Trophoblast cell (in vitro differentiated cells and primary cell): ENCODE measurements around the gene PRKCH.

Experiments
- DNase-seq, 2 donors: peaks; one replicate each; pipeline ENCODE4 v3.0.0-alpha.2; 2016
- H2AFZ ChIP-seq: 2 replicates; pipeline ENCODE4 v1.6.1; 2013; ENCODE audit warnings: low read length, moderate library complexity, mild to moderate bottlenecking; ENCODE audit not compliant: insufficient read depth, poor library complexity
- H2AK5ac ChIP-seq: 2 replicates; pipeline ENCODE4 v1.6.1; 2013; ENCODE audit warnings: mild to moderate bottlenecking, low read length
- H2BK120ac ChIP-seq: 2 replicates; pipeline ENCODE4 v1.6.1; 2013; ENCODE audit warnings: low read length, mild to moderate bottlenecking, moderate library complexity; ENCODE audit not compliant: insufficient read depth, poor library complexity
- H2BK12ac ChIP-seq: 2 replicates; pipeline ENCODE4 v1.6.1; 2013; ENCODE audit warnings: mild to moderate bottlenecking, low read length, moderate library complexity
- H2BK5ac ChIP-seq: 2 replicates; pipeline ENCODE4 v1.6.1; 2013; ENCODE audit warnings: low read length, low read depth, moderate library complexity, mild to moderate bottlenecking; ENCODE audit not compliant: poor library complexity
- H3K14ac ChIP-seq: 2 replicates; pipeline ENCODE4 v1.6.1; 2013; ENCODE audit warnings: mild to moderate bottlenecking, low read length
- H3K18ac ChIP-seq: 2 replicates; pipeline ENCODE4 v1.6.1; 2013; ENCODE audit warnings: mild to moderate bottlenecking, low read length
- H3K23ac ChIP-seq: 2 replicates; pipeline ENCODE4 v1.6.1; 2013; ENCODE audit warnings: low read length
- H3K27ac ChIP-seq: 2 replicates; pipeline ENCODE4 v1.5.1; 2013; ENCODE audit warnings: low read depth, mild to moderate bottlenecking, inconsistent platforms, low read length, moderate library complexity
- H3K27me3 ChIP-seq: 2 replicates; pipeline ENCODE4 v1.6.1; 2013; ENCODE audit warnings: inconsistent platforms, mild to moderate bottlenecking, low read length, moderate library complexity; ENCODE audit not compliant: insufficient read depth
- H3K36me3 ChIP-seq, 2 experiments: 1 replicate in 1 of 2; 2 replicates in 1 of 2; pipeline ENCODE4 v1.6.1; 2013; ENCODE audit warnings: low read length in 2 of 2, mild to moderate bottlenecking in 2 of 2, moderate library complexity in 1 of 2; ENCODE audit not compliant: insufficient read depth in 2 of 2, control insufficient read depth in 1 of 2
- H3K4ac ChIP-seq: 2 replicates; pipeline ENCODE4 v1.6.1; 2013; ENCODE audit warnings: low read depth, mild to moderate bottlenecking, low read length, moderate library complexity
- H3K4me1 ChIP-seq, 2 experiments: 1 replicate in 1 of 2; 2 replicates in 1 of 2; pipeline ENCODE4 v1.6.1; 2013; ENCODE audit warnings: low read length in 2 of 2, mild to moderate bottlenecking in 2 of 2, moderate library complexity in 1 of 2; ENCODE audit not compliant: insufficient read depth in 2 of 2, control insufficient read depth in 1 of 2
- H3K4me2 ChIP-seq: 2 replicates; pipeline ENCODE4 v1.6.1; 2013; ENCODE audit warnings: inconsistent platforms, mild to moderate bottlenecking, low read length, moderate library complexity
- H3K4me3 ChIP-seq: 2 replicates; pipeline ENCODE4 v1.5.1; 2013; ENCODE audit warnings: mild to moderate bottlenecking, low read depth, low read length, inconsistent platforms
- H3K79me1 ChIP-seq: one replicate; pipeline ENCODE4 v1.6.1; 2013; ENCODE audit warnings: low read length
- H3K79me2 ChIP-seq: 2 replicates; pipeline ENCODE4 v1.6.1; 2013; ENCODE audit warnings: low read length, mild to moderate bottlenecking; ENCODE audit not compliant: control insufficient read depth, insufficient read depth, poor library complexity
- H3K9ac ChIP-seq: 2 replicates; pipeline ENCODE4 v1.6.1; 2013; ENCODE audit warnings: mild to moderate bottlenecking, low read length
- H3K9me3 ChIP-seq: 2 replicates; pipeline ENCODE4 v1.6.1; 2013; ENCODE audit warnings: low read depth, mild to moderate bottlenecking, control low read depth, inconsistent platforms, low read length; ENCODE audit not compliant: insufficient read depth
- H4K12ac ChIP-seq: 2 replicates; pipeline ENCODE4 v1.6.1; 2013; ENCODE audit warnings: low read depth, mild to moderate bottlenecking, low read length, moderate library complexity
- H4K8ac ChIP-seq: 2 replicates; pipeline ENCODE4 v1.6.1; 2013; ENCODE audit warnings: low read depth, mild to moderate bottlenecking, low read length, moderate library complexity
- H4K91ac ChIP-seq: one replicate; pipeline ENCODE4 v1.6.1; 2013; ENCODE audit warnings: low read depth, mild to moderate bottlenecking, low read length, moderate library complexity
- WGBS: extraction: QIAGEN DNeasy Blood & Tissue Kit; methylation state at CpG from one replicate; pipeline ENCODE4 v1.1.7; 2013; ENCODE audit warnings: missing lambda C conversion rate; ENCODE audit not compliant: insufficient read length, insufficient coverage; ENCODE audit errors: extremely low coverage; 5-methylcytosine and 5-hydroxymethylcytosine counted together

The PRKCH gene

GRCh38 chr14:61452452-61452851 lies 131.1 kb downstream of the PRKCH start:
- no peak overlapping the region for H2AFZ ChIP-seq
- H3K79me2 ChIP-seq, result no peaks in the 10 kb centered on the region
- no peak overlapping the region for H2BK12ac ChIP-seq
- H3K27ac ChIP-seq, result no peak overlapping the region
- H2BK120ac ChIP-seq, result no peak overlapping the region
- no peaks in the 10 kb centered on the region for H3K9me3 ChIP-seq
- no peak overlapping the region for H4K8ac ChIP-seq
- no peak overlapping the region for H2AK5ac ChIP-seq
- H3K23ac ChIP-seq, result no peak overlapping the region
- H3K4me3 ChIP-seq, result no peak overlapping the region
- H2BK5ac ChIP-seq, result no peak overlapping the region
- no peak overlapping the region for H4K12ac ChIP-seq
- H3K9ac ChIP-seq, result no peak overlapping the region
- H3K4ac ChIP-seq, result no peak overlapping the region
- no peaks in the 10 kb centered on the region for H3K79me1 ChIP-seq
- no CpG with 5 or more reads among the region's 3 CpGs for WGBS
- no peak overlapping the region for H3K14ac ChIP-seq
- no peak for DNase-seq
- H3K27me3 ChIP-seq, result no peaks in the 10 kb centered on the region
- H3K4me2 ChIP-seq, result no peak overlapping the region
- H3K18ac ChIP-seq, result no peak overlapping the region
- peaks cover 25 to 30% of the 10 kb centered on the region in 2 experiments for H3K36me3 ChIP-seq
- H3K4me1 ChIP-seq, result no peaks in the 10 kb centered on the region
- no peak overlapping the region for H4K91ac ChIP-seq

- no peak overlapping the region for H4K8ac ChIP-seq
- H3K9me3 ChIP-seq, result no peaks in the 10 kb centered on the region
- no peak overlapping the region for H3K4ac ChIP-seq
- no peak overlapping the region for H3K14ac ChIP-seq
- no peak for DNase-seq
- no peak overlapping the region for H3K9ac ChIP-seq
- no peak overlapping the region for H3K23ac ChIP-seq
- no peak overlapping the region for H2BK12ac ChIP-seq
- no peak overlapping the region for H2AK5ac ChIP-seq
- no peak overlapping the region for H2AFZ ChIP-seq
- H3K79me1 ChIP-seq, result no peaks in the 10 kb centered on the region
- no peak overlapping the region for H3K4me3 ChIP-seq
- H3K4me1 ChIP-seq, result no peaks in the 10 kb centered on the region
- no peak overlapping the region for H2BK5ac ChIP-seq
- H4K91ac ChIP-seq, result no peak overlapping the region
- H2BK120ac ChIP-seq, result no peak overlapping the region
- no peak overlapping the region for H3K27ac ChIP-seq
- no peaks in the 10 kb centered on the region for H3K27me3 ChIP-seq
- no peak overlapping the region for H3K18ac ChIP-seq
- no peak overlapping the region for H4K12ac ChIP-seq
- WGBS, result no CpG with 5 or more reads among the region's 9 CpGs
- H3K79me2 ChIP-seq, result no peaks in the 10 kb centered on the region
- H3K4me2 ChIP-seq, result no peak overlapping the region
- peaks cover 32 to 38% of the 10 kb centered on the region in 2 experiments for H3K36me3 ChIP-seq
Measured at GRCh38 chr14:61453103-61453767, 131.9 kb downstream of the PRKCH start.

- no peak overlapping the region for H3K4me2 ChIP-seq
- H3K79me1 ChIP-seq, result no peaks in the 10 kb centered on the region
- H2BK12ac ChIP-seq, result no peak overlapping the region
- no CpG with 5 or more reads among the region's 4 CpGs for WGBS
- H3K18ac ChIP-seq, result no peak overlapping the region
- H3K27ac ChIP-seq, result no peak overlapping the region
- no peak overlapping the region for H2BK120ac ChIP-seq
- no peak overlapping the region for H2AFZ ChIP-seq
- no peak overlapping the region for H3K4me3 ChIP-seq
- H2BK5ac ChIP-seq, result no peak overlapping the region
- no peaks in the 10 kb centered on the region for H3K79me2 ChIP-seq
- peaks cover 43 to 48% of the 10 kb centered on the region in 2 experiments for H3K36me3 ChIP-seq
- no peak overlapping the region for H3K14ac ChIP-seq
- no peak overlapping the region for H4K8ac ChIP-seq
- H4K91ac ChIP-seq, result no peak overlapping the region
- no peak overlapping the region for H2AK5ac ChIP-seq
- no peak for DNase-seq
- H3K9me3 ChIP-seq, result no peaks in the 10 kb centered on the region
- H3K4me1 ChIP-seq, result no peaks in the 10 kb centered on the region
- no peaks in the 10 kb centered on the region for H3K27me3 ChIP-seq
- H3K4ac ChIP-seq, result no peak overlapping the region
- no peak overlapping the region for H3K9ac ChIP-seq
- no peak overlapping the region for H3K23ac ChIP-seq
- H4K12ac ChIP-seq, result no peak overlapping the region
Measured at GRCh38 chr14:61454545-61454944, 133.2 kb downstream of the PRKCH start.

GRCh38 chr14:61455351-61455750 lies 134.0 kb downstream of the PRKCH start:
- DNase-seq, result no peak
- no peak overlapping the region for H3K4ac ChIP-seq
- H3K18ac ChIP-seq, result no peak overlapping the region
- H4K12ac ChIP-seq, result no peak overlapping the region
- no peak overlapping the region for H2BK5ac ChIP-seq
- no peaks in the 10 kb centered on the region for H3K9me3 ChIP-seq
- no peak overlapping the region for H4K8ac ChIP-seq
- H3K14ac ChIP-seq, result no peak overlapping the region
- H4K91ac ChIP-seq, result no peak overlapping the region
- no CpG with 5 or more reads among the region's 6 CpGs for WGBS
- no peaks in the 10 kb centered on the region for H3K4me1 ChIP-seq
- peaks cover 43 to 48% of the 10 kb centered on the region in 2 experiments for H3K36me3 ChIP-seq
- H3K27me3 ChIP-seq, result no peaks in the 10 kb centered on the region
- H3K79me1 ChIP-seq, result no peaks in the 10 kb centered on the region
- no peak overlapping the region for H3K23ac ChIP-seq
- no peak overlapping the region for H2AFZ ChIP-seq
- H2BK120ac ChIP-seq, result no peak overlapping the region
- H3K79me2 ChIP-seq, result no peaks in the 10 kb centered on the region
- H3K27ac ChIP-seq, result no peak overlapping the region
- no peak overlapping the region for H3K9ac ChIP-seq
- no peak overlapping the region for H2AK5ac ChIP-seq
- no peak overlapping the region for H2BK12ac ChIP-seq
- no peak overlapping the region for H3K4me2 ChIP-seq
- H3K4me3 ChIP-seq, result no peak overlapping the region
